Naive B cell (primary cell): ENCODE results near the gene CCDC43. TPM values are rescaled to one million over a fixed set of nuclear protein-coding genes. Genes with fewer than 3 reads are reported as not detected.

Experiments
- ATAC-seq, 2 donors: fragments of 150-1000 bp; cut with Tn5 transposase; 2 replicates each; pipeline ENCODE4 v1.10.0; 2021; ENCODE audit warnings: low read depth in 2 of 2, mild to moderate bottlenecking in 2 of 2, moderate library complexity in 2 of 2
- DNase-seq: peaks from one replicate; pipeline ENCODE4 v3.0.0; 2022
- H3K27ac Mint-ChIP-seq, 6 donors: one replicate each; pipeline ENCODE4 v1.8.0; 2020 to 2022; ENCODE audit warnings: mild to moderate bottlenecking in 6 of 6, mixed read lengths in 6 of 6, moderate library complexity in 5 of 6, inconsistent platforms in 2 of 6
- H3K27me3 Mint-ChIP-seq, 3 donors: one replicate each; pipeline ENCODE4 v1.8.0; 2021 to 2022; ENCODE audit warnings: mixed read lengths in 3 of 3, mild to moderate bottlenecking in 1 of 3
- H3K36me3 Mint-ChIP-seq, 2 donors: one replicate each; pipeline ENCODE4 v1.8.0; 2020 to 2022; ENCODE audit warnings: mixed read lengths in 2 of 2, inconsistent platforms in 1 of 2, mild to moderate bottlenecking in 1 of 2
- H3K4me1 Mint-ChIP-seq, 3 donors: one replicate each; pipeline ENCODE4 v1.8.0; 2020 to 2022; ENCODE audit warnings: mixed read lengths in 3 of 3, inconsistent platforms in 1 of 3, mild to moderate bottlenecking in 1 of 3, moderate library complexity in 1 of 3
- H3K4me3 Mint-ChIP-seq, 8 donors: one replicate each; pipeline ENCODE4 v1.8.0; 2020 to 2022; ENCODE audit warnings: mild to moderate bottlenecking in 8 of 8, mixed read lengths in 8 of 8, moderate library complexity in 8 of 8, inconsistent platforms in 2 of 8
- H3K9me3 Mint-ChIP-seq, 7 donors: one replicate each; pipeline ENCODE4 v1.8.0; 2020 to 2022; ENCODE audit warnings: mixed read lengths in 7 of 7, mild to moderate bottlenecking in 5 of 7, inconsistent platforms in 2 of 7, moderate library complexity in 1 of 7
- polyA plus RNA-seq, 6 donors: library from polyadenylated mRNA; unstranded; fragments of 300-500 nt; fragmentation: Illumina TruSeq; gene quantifications; one replicate each; pipeline ENCODE4 v1.2.3, GENCODE V29; 2021; ENCODE audit warnings: low read depth in 6 of 6

Gene CCDC43
- polyA plus RNA-seq, 6 donors from 2014 or later, result 3.7 to 13.8 (median 11.1) TPM

GRCh38 chr17:44629314-44629713 is 60.3 kb downstream of the CCDC43 start:
- DNase-seq (no peak), ATAC-seq (no peak)
- no peaks in the 10 kb centered on the region for H3K36me3 Mint-ChIP-seq
- H3K27me3 Mint-ChIP-seq, result peaks cover 0 to 9% (median 7%) of the 10 kb centered on the region in 3 donors
- peak overlapping the region in 4 of 6 donors; percentile 57 to 98 (median 94) for H3K27ac Mint-ChIP-seq
- peak overlapping the region in 4 of 8 donors; percentile 69 to 93 (median 89) for H3K4me3 Mint-ChIP-seq
- H3K9me3 Mint-ChIP-seq, result no peaks in the 10 kb centered on the region
- peaks cover 12 to 23% (median 15%) of the 10 kb centered on the region in 3 donors for H3K4me1 Mint-ChIP-seq

GRCh38 chr17:44628243-44629188 is 61.1 kb downstream of the CCDC43 start:
- Mint-ChIP-seq H3K27me3 (peaks cover 0 to 9% (median 7%) of the 10 kb centered on the region in 3 donors), H3K36me3 (no peaks in the 10 kb centered on the region), H3K27ac (peak overlapping the region; percentile 92 to 98 (median 96)), H3K9me3 (no peaks in the 10 kb centered on the region), H3K4me3 (peak overlapping the region; percentile 69 to 93 (median 84)), H3K4me1 (peaks cover 12 to 23% (median 15%) of the 10 kb centered on the region in 3 donors)
- DNase-seq (peak; percentile 44), ATAC-seq (peak; percentile 88 to 89)

- Mint-ChIP-seq H3K27ac (peak overlapping the region; percentile 36 to 97 (median 94)), H3K36me3 (no peaks in the 10 kb centered on the region), H3K4me1 (peaks cover 12 to 23% (median 15%) of the 10 kb centered on the region in 3 donors), H3K9me3 (no peaks in the 10 kb centered on the region), H3K27me3 (peaks cover 0 to 7% (median 2%) of the 10 kb centered on the region in 3 donors), H3K4me3 (peak overlapping the region; percentile 56 to 93 (median 80))
- ATAC-seq, result no peak
- no peak for DNase-seq
Measured at GRCh38 chr17:44627513-44628242, 61.9 kb downstream of the CCDC43 start.

Other genes starting within 250 kb of the CCDC43 start
- 10 to 100 TPM in 5 of 6 donors, 1 to 10 TPM in 1; 9.9 to 79.3 (median 38.6) TPM for gene GPATCH8, start 186.4 kb downstream of the CCDC43 start, polyA plus RNA-seq
- gene FZD2, start 132.3 kb downstream of the CCDC43 start, polyA plus RNA-seq, result under 1 TPM; 0.21 to 0.52 (median 0.41) TPM
- under 1 TPM in 5 of 6 donors, not detected in 1; 0.10 to 0.73 (median 0.43) TPM for gene MEIOC, start 33.3 kb downstream of the CCDC43 start, polyA plus RNA-seq
- gene DBF4B, start 18.9 kb upstream of the CCDC43 start, polyA plus RNA-seq, result 1 to 10 TPM in 3 of 6 donors, under 1 TPM in 3; 0.40 to 1.7 (median 0.79) TPM
- under 1 TPM in 1 of 6 donors, not detected in 5; 0.13 TPM for gene ADAM11, start 69.2 kb upstream of the CCDC43 start, polyA plus RNA-seq
- not detected for gene GJC1, start 140.5 kb upstream of the CCDC43 start, polyA plus RNA-seq
- not detected for gene HIGD1B, start 158.1 kb upstream of the CCDC43 start, polyA plus RNA-seq
- 10 to 100 TPM; 45.4 to 92.7 (median 66.5) TPM for gene EFTUD2, start 209.7 kb upstream of the CCDC43 start, polyA plus RNA-seq
- gene GFAP, start 225.7 kb upstream of the CCDC43 start, polyA plus RNA-seq, result under 1 TPM in 5 of 6 donors, not detected in 1; 0.30 to 0.83 (median 0.66) TPM